GM19351 (cell line): ENCODE data around the gene MEGF8.

Experiments used
- ATAC-seq: cut with Tn5 transposase; IDR thresholded peaks from one replicate; pipeline ENCODE4 v1.9.1; 2021; ENCODE audit warnings: mild to moderate bottlenecking, moderate library complexity; ENCODE audit not compliant: unreplicated experiment

Gene MEGF8

GRCh38 chr19:42376177-42376555 is 50.7 kb downstream of the MEGF8 start:
- no peak for ATAC-seq

- ATAC-seq, result no peak
Measured at GRCh38 chr19:42378225-42379215, 53.1 kb downstream of the MEGF8 start.

GRCh38 chr19:42380155-42380554 is 54.7 kb downstream of the MEGF8 start:
- ATAC-seq, result no peak

DNA sequence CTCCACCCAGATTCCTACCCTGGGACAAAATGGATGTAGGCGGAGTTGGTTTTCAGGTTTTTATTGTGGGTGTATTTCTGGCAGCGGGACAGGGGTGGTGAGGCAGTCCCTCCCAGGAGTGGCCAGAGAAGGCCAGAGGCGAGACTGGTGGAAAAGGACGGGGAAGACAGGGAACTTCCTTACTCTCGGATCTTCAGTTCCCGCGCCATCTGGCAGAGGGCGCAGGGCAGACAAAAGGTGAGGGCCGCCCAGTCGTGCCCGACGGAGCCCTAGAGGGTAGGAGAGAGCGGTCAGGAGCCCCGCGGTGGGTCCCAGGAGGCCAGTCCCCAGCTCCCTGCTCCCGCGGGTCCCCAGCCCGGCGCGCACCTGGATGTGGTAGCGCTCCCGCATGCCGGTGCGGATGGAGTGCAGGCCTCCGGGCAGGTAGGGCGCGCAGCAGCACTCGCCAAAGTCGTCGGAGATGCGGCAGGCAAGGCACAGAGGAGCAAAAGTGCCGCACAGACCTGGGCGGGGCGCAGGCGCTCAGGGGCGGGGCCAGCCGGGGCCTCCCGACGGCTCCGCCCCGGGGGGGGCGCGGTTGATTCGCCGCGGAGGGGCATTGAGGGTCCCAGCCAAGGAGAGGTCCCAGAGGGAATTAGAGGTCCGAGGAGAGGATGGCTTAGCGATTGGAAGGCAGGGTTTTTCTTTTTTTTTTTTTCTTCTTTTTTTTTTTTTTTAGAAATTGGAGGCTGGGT is 61.7 kb downstream of the MEGF8 start:
- no peak for ATAC-seq

DNA sequence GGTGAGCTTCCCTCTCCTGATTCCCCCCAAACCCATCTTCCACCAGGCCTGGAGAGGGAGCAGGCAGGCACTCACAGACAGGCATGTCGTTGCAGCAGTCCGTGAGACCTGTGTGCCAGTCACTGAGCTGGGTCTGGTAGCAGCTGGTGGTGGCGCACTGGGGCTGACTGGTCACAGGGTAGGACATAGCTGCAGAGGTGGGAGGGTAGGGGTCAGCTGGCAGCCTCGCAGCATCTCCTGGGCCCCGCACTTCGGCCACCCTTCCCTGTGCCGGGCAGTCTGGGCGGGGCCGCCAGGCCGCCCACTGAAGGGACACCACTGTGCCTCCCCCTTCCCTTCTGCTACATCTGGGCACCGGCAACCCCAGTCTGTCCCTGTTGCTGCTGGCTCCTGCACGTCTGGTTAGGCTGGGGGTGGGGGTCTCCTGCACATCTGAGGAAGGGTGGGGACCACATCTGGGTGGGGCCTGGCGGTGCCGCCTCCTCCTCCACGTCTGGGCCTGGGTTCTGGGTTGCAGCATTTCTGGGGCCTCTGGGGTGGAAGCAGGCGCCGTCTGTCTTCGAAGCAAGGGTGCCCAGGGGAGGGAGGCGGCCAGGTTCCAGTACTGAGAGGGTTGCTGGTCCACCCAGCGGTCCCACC is 63.5 kb downstream of the MEGF8 start:
- no peak for ATAC-seq

DNA sequence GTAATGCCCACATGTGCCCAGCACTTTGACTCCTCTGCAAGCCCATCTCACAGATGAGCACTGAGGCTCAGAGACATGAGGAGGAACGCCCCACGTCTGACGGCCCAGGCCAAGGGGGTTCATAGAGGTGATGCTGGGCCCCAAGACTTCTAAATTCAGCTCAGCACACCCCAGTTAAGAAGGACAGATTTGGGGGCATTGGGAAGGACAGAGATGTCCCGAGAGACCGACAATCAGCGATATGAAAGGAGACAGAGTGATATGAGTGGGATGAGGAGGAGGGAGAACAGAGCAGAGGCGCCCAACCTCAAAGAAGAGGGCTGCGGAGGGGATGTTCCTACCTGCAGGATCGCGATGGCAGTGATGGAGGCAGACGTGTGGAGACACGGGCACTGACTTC is 64.5 kb downstream of the MEGF8 start, which contains the start of gene CNFN:
CNFN (minus strand) TSS at position 399 of the 400 bp plus-strand sequence. CDS start 1,260 bp downstream, outside the sequence.
- no peak for ATAC-seq

DNA sequence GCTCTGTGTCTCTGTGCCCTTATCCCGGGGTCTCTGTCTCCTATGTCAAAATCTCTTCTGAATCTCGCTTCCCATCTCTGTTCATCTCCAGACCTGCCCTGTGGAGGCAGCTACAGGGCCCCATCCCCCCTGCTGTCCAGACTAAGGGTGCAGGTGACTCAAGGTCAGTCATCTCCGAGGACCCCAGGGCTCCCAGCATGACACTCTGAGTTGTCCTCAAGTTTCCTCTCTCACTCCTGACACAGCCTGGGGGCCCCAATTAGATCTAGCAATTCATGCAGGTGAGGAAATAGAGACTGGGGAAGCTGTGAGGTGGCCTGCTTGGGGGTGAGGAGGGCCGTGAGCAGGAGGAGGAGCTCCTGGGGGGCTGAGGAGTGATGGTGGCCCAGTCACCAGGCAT is 66.7 kb downstream of the MEGF8 start:
- no peak for ATAC-seq

- no peak for ATAC-seq
Measured at GRCh38 chr19:42394751-42395150, 69.3 kb downstream of the MEGF8 start.

- peak; percentile 96 for ATAC-seq
Measured at GRCh38 chr19:42396381-42397262, 71.2 kb downstream of the MEGF8 start.

GRCh38 chr19:42397263-42398166 is 72.1 kb downstream of the MEGF8 start:
- ATAC-seq, result no peak

GRCh38 chr19:42400404-42400803 is 75.0 kb downstream of the MEGF8 start:
- no peak for ATAC-seq

DNA sequence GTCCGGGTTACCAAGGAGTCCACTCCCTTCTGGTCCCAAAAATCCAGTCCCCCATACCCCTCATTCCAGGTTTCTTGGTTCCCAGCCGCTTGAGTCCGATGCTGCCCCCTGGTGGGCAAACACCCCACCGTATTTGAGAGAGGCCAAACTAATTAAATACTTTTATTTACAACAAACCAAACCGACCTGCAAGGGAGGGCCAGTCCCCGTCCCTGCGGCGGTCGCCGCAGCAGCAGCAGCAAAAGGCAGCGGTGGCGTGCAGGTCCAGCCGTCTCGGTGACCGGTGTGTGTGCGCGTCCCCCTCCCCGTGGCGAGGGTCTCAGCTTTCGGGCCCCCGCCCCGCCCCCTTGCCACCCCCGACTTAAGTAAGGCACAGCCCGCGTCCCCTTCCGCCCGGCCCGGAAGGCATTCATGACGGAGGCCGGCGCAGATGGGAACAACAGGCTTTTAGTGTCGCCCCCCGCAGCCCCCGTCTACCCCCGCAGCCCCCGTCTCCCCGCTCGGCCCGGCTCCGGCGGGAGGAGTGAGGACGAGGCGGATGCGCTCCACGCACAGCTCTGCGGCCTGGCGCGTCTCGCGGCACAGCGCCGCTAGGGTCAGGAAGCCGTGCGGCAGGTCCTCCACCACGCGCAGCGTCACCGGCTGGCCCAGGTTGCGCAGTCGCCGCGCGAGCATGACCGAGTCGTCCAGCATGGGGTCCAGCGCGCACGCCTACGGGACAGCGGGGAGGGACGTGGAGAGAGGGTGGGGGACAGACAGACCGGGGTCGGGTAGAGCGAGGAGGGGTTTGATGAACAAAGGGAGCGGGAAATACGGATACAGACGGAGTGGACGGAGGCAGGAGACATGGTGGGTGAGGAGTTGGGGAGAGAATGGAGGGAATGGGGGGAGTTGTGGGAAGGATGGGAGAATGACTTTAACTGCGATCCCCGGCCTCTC is 76.2 kb downstream of the MEGF8 start:
- ATAC-seq, result no peak

GRCh38 chr19:42402376-42403116 is 77.1 kb downstream of the MEGF8 start:
- ATAC-seq, result no peak

DNA sequence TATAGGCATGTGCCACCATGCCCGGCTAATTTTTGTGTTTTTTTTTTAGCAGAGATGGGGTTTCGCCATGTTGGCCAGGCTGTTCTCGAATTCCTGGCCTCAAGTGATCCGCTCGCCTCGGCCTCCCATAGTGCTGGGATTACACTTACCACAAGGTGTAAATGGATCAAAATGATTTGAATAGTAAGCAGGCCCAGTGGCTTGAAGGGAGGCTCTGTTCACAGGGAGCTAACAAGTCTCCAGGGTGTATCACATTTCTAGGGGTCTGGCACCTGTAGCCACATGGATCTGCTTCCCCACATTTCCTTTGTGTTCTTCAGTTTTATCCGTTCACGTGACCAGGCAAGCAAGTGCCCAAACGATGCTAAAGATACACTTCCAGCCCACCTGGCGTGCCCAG is 78.2 kb downstream of the MEGF8 start:
- ATAC-seq, result no peak

GRCh38 chr19:42406111-42406510 is 80.7 kb downstream of the MEGF8 start:
- ATAC-seq, result no peak

DNA sequence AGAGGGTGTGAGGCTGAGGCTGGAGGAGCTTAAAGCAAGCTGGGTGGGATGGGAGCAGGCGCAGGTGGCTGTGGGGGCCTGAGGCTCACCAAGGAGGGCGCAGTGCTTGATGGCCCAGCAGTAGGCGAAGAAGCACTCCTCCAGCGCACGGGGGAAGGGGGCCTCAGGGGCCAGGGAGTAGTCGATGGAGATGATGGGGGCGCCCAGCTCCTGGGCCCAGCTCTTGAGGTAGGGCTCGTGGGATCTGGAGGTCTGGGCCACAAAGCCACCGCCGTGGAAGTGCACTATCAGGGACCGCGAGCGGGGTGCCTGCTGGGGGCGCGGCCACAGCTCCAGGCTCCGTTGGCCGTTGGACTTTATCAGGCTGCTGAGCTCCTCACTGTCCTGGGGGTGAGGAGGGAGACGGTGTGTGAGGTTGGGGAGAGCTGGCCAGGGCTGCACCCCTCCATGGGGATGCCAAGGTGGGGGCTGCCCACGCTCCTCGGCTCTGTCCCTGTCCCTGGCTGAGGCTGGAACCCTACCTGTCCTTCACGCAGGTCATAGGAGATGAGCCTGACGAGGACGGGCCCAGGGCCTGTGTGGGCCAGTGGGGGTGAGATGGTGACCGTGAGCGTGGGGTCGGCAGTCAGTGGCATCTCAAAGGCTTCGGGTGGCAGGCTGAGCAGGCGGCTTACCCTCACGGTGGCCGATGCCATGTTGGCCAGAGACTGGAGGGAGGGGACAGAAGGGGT is 81.8 kb downstream of the MEGF8 start:
- ATAC-seq, result no peak

GRCh38 chr19:42407816-42408175 is 82.4 kb downstream of the MEGF8 start:
- no peak for ATAC-seq
